Measurements from ENCODE around the gene UBE2O. TPM values are rescaled to one million over a fixed set of nuclear protein-coding genes. Genes with fewer than 3 reads are reported as not detected.

The UBE2O gene
- total RNA-seq, 2 donors from 2014 or later = 45.4 to 46.5 TPM

- H3K4me3 ChIP-seq (ENCODE audit: low read length) = no peak overlapping the region
- no peak for DNase-seq
- H3K4me1 Mint-ChIP-seq = no peaks in the 10 kb centered on the region
- no peaks in the 10 kb centered on the region for H3K36me3 ChIP-seq (ENCODE audit: control insufficient read depth, insufficient read depth, low read length)
- H3K27ac Mint-ChIP-seq = no peak overlapping the region
- H3K27ac ChIP-seq (ENCODE audit: low read depth, low read length) = no peak overlapping the region
- no peak overlapping the region for H3K9ac ChIP-seq (ENCODE audit: extremely low read depth, low read length, poor library complexity, severe bottlenecking)
- no peaks in the 10 kb centered on the region for H3K27me3 ChIP-seq (ENCODE audit: control insufficient read depth, insufficient read depth, low read length, poor library complexity, severe bottlenecking)
- no peaks in the 10 kb centered on the region for H3K9me3 Mint-ChIP-seq
- peaks cover 1% of the 10 kb centered on the region for H3K36me3 Mint-ChIP-seq (ENCODE audit: low read depth)
- TF ChIP-seq CTCF (conservative IDR thresholded peaks at IDR 0.05) = no peak
- H3K4me1 ChIP-seq (ENCODE audit: control insufficient read depth, insufficient read depth, low read length) = peaks cover 6% of the 10 kb centered on the region
- WGBS, 2 experiments (ENCODE audit: insufficient coverage in 1 of 2, insufficient read length in 1 of 2) = 90 to 91% methylated on average over 3 to 10 of the region's 13 CpGs
- no peaks in the 10 kb centered on the region for H3K9me3 ChIP-seq (ENCODE audit: control insufficient read depth, low read length)
- H3K27me3 Mint-ChIP-seq (ENCODE audit: insufficient read depth) = no peaks in the 10 kb centered on the region
- H3K4me3 Mint-ChIP-seq = no peak overlapping the region
Observed at GRCh38 chr17:76469991-76470739, 17.2 kb upstream of the UBE2O start.

GRCh38 chr17:76469076-76469990 is 16.4 kb upstream of the UBE2O start:
- TF ChIP-seq CTCF (conservative IDR thresholded peaks at IDR 0.05) = no peak
- no peak overlapping the region for H3K27ac ChIP-seq (ENCODE audit: low read depth, low read length)
- H3K9ac ChIP-seq (ENCODE audit: extremely low read depth, low read length, poor library complexity, severe bottlenecking) = no peak overlapping the region
- no peak overlapping the region for H3K4me3 ChIP-seq (ENCODE audit: low read length)
- no peak for DNase-seq
- 94 to 97% methylated on average over 26 to 38 of the region's 38 CpGs for WGBS, 2 experiments (ENCODE audit: insufficient coverage in 1 of 2, insufficient read length in 1 of 2)
- Mint-ChIP-seq H3K36me3 (ENCODE audit: low read depth) (no peaks in the 10 kb centered on the region), H3K9me3 (no peaks in the 10 kb centered on the region), H3K4me3 (no peak overlapping the region), H3K27ac (no peak overlapping the region), H3K27me3 (ENCODE audit: insufficient read depth) (no peaks in the 10 kb centered on the region), H3K4me1 (no peaks in the 10 kb centered on the region)
- no peaks in the 10 kb centered on the region for H3K36me3 ChIP-seq (ENCODE audit: control insufficient read depth, insufficient read depth, low read length)
- H3K4me1 ChIP-seq (ENCODE audit: control insufficient read depth, insufficient read depth, low read length) = peaks cover 6% of the 10 kb centered on the region
- H3K9me3 ChIP-seq (ENCODE audit: control insufficient read depth, low read length) = no peaks in the 10 kb centered on the region
- no peaks in the 10 kb centered on the region for H3K27me3 ChIP-seq (ENCODE audit: control insufficient read depth, insufficient read depth, low read length, poor library complexity, severe bottlenecking)

- 95 to 97% methylated on average over 10 to 14 of the region's 14 CpGs for WGBS, 2 experiments (ENCODE audit: insufficient coverage in 1 of 2, insufficient read length in 1 of 2)
Observed at GRCh38 chr17:76468634-76469010, 15.7 kb upstream of the UBE2O start.

More at GRCh38 chr17:76468634-76469010, 15.7 kb upstream of the UBE2O start:
- TF ChIP-seq CTCF (conservative IDR thresholded peaks at IDR 0.05) = no peak
- DNase-seq = no peak
- Histone ChIP-seq H3K27ac (ENCODE audit: low read depth, low read length) (no peak overlapping the region), H3K27me3 (ENCODE audit: control insufficient read depth, insufficient read depth, low read length, poor library complexity, severe bottlenecking) (no peaks in the 10 kb centered on the region), H3K4me3 (ENCODE audit: low read length) (no peak overlapping the region), H3K9me3 (ENCODE audit: control insufficient read depth, low read length) (no peaks in the 10 kb centered on the region), H3K9ac (ENCODE audit: extremely low read depth, low read length, poor library complexity, severe bottlenecking) (no peak overlapping the region), H3K4me1 (ENCODE audit: control insufficient read depth, insufficient read depth, low read length) (peaks cover 6% of the 10 kb centered on the region), H3K36me3 (ENCODE audit: control insufficient read depth, insufficient read depth, low read length) (no peaks in the 10 kb centered on the region)
- no peak overlapping the region for H3K4me3 Mint-ChIP-seq
- no peaks in the 10 kb centered on the region for H3K4me1 Mint-ChIP-seq
- H3K27ac Mint-ChIP-seq = no peak overlapping the region
- H3K9me3 Mint-ChIP-seq = no peaks in the 10 kb centered on the region
- H3K36me3 Mint-ChIP-seq (ENCODE audit: low read depth) = no peaks in the 10 kb centered on the region
- H3K27me3 Mint-ChIP-seq (ENCODE audit: insufficient read depth) = no peaks in the 10 kb centered on the region

Measured in endodermal cell (in vitro differentiated cells).